GM12891 (cell line): ENCODE measurements around the gene EMILIN2.

Experiments
- POLR2A ChIP-seq: IDR thresholded peaks from 2 replicates; pipeline ENCODE4 v1.6.1; 2011; ENCODE audit warnings: low read depth, low read length, control low read depth
- TAF1 ChIP-seq: IDR thresholded peaks from 2 replicates; pipeline ENCODE4 v1.6.1; 2011; ENCODE audit warnings: low read depth, low read length, control low read depth

DNA sequence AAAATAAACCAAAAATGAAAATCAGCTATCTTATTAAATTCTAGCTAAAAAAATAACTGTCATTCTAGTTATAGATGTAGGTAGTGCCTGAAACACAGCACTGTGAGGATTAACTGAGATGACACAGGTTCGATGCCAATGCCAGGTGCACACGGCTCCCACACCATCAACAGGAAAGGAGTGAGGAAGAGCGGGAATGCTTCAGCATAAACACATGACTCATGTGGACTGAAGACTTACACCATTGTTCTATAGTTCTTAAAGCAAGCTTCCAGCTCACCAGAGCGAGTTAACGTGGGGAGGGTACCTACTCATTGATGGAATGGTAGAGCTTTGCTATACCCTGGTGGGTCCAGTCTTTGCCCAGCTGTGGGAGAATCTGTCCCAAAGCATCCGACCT is 76.7 kb downstream of the EMILIN2 start:
- no peak for TF ChIP-seq TAF1
- no peak for TF ChIP-seq POLR2A
